GM12873 (cell line): Measurements from ENCODE around the gene TYMS.

ENCODE experiments used
- CTCF ChIP-seq: IDR thresholded peaks from 2 replicates; pipeline ENCODE4 v1.5.1; 2012; ENCODE audit warnings: low read depth, mild to moderate bottlenecking, moderate library complexity, low read length, control low read depth; ENCODE audit not compliant: insufficient read depth; ENCODE audit errors: missing control alignments

The TYMS gene

GRCh38 chr18:686339-687111, 29.1 kb downstream of the TYMS start:
- no peak for TF ChIP-seq CTCF

DNA sequence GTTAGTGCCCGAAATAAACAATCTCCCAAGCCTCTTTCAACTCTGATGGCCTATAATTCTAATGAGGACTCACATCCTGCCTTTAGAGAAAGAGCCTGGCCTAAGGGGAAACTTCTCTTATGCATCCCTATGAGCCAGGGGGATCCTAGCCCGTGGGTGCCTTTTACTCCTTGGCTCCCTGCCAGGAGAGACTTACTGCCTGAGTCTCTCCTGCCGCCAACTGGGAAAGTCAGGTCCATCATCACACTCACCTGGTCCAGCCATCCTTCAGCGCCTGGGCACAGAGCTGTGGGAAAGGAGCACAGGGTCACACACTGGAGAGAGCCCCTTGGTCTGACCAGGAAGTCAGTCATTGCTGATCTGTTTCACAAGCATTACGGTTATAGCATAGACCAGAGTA, 30.9 kb downstream of the TYMS start:
- no peak for TF ChIP-seq CTCF

DNA sequence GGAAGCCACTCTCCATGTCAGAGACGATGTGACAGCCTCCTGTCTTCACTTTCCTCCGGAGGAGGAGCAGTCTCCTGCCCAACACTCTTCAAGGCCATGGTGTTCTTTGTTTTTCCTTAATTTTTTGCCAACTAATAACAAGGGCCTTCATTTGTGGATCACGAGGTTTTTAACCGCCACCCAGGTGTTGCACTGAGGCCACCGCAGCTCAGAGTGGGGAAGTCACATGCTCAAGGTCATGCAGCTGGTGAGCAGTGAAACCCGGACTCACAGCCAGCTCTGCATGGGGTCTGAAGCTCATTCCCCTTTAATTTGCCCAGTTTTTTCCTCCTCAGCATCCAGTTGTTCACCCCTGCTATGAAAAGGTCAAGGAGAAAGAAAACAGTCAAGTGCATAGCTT, 35.4 kb downstream of the TYMS start:
- no peak for TF ChIP-seq CTCF

- TF ChIP-seq CTCF: no peak
Measured at GRCh38 chr18:693466-694187, 36.2 kb downstream of the TYMS start.

DNA sequence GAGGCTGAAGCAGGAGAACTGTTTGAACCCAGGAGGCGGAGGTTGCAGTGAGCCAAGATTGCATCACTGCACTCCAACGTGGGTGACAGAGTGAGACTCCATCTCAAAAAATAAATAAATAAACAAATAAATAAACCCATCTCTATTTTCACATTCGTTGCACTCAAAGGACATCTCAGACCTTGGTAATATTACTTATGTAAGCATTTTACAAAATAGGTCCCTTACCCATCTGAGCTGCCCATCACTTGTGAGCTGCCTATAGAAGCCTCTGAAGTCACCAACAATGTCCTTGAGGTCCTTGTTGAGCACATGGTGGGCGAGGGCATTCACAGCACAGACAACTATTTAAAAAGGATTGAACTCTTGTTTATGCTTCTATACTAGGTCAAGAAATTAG, 39.6 kb downstream of the TYMS start:
- TF ChIP-seq CTCF: no peak

- TF ChIP-seq CTCF: no peak
Measured at GRCh38 chr18:697800-698199, 40.3 kb downstream of the TYMS start.

- TF ChIP-seq CTCF: no peak
Measured at GRCh38 chr18:703213-703967, 45.9 kb downstream of the TYMS start.
